Activated naive CD8-positive, alpha-beta T cell treated with anti-CD3 and anti-CD28 coated beads for 36 hours (primary cell): Measurements from ENCODE around the gene AXIN2. TPM values are rescaled to one million over a fixed set of nuclear protein-coding genes. Genes with fewer than 3 reads are reported as not detected.

ENCODE experiments used
- DNase-seq: peaks from one replicate; pipeline ENCODE4 v3.0.0; 2021
- H3K27ac Mint-ChIP-seq: one replicate; pipeline ENCODE4 v1.8.0; 2022; ENCODE audit warnings: mild to moderate bottlenecking, moderate library complexity, mixed read lengths
- H3K27me3 Mint-ChIP-seq: one replicate; pipeline ENCODE4 v1.8.0; 2022; ENCODE audit warnings: mild to moderate bottlenecking, mixed read lengths
- H3K36me3 Mint-ChIP-seq: one replicate; pipeline ENCODE4 v1.8.0; 2021; ENCODE audit warnings: mild to moderate bottlenecking, mixed read lengths
- H3K4me1 Mint-ChIP-seq: one replicate; pipeline ENCODE4 v1.8.0; 2021; ENCODE audit warnings: mixed read lengths
- H3K4me3 Mint-ChIP-seq: one replicate; pipeline ENCODE4 v1.8.0; 2022; ENCODE audit warnings: mild to moderate bottlenecking, moderate library complexity, mixed read lengths
- H3K9me3 Mint-ChIP-seq: one replicate; pipeline ENCODE4 v1.8.0; 2022; ENCODE audit warnings: mixed read lengths
- total RNA-seq, 2 experiments: library from RNA; stranded (reverse); gene quantifications; one replicate each; pipeline ENCODE4 v1.2.3, GENCODE V29; 2021

Gene AXIN2
- total RNA-seq, 2 experiments from 2014 or later: 1.5 to 1.6 TPM

DNA sequence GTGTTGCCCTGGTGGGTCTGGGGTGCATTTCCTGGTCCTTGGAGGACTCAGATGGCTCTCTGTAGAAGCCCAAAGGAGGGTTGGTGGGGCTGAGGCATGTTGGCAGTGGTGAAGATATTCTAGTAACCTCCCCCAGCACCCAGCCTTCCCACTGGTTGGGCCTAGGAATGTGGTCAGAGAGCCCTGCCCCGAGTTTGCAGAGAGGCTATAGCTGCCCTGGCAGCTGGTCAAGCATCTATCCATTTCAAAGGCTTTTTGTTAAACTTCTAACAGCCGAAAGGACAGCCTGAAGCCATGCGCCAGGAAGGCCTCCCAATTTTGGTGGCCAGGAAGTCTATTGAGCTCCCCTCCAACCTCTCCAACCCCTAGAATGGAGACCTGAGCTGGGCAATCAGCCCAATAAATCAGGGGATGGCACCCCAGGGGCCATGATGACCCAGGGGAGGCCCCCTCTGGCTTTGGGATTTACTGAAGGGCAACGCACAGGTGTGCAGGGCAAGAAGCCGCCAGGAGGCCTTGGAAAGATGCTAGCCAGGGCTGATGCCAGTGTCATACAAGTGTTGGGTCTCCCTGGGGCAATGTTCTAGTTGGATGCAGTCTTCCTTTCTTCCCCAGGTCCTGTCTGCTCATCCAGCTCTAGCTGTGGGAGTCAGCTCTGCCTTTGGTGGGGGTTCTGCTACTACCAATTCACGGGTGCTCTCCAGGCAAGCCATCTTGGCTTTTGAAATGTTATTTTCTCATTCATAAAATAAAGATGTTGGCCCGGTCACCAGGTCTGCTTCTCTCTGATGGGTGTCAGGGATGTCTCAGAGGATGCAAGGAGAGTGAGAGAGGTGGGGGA lies 30.9 kb upstream of the AXIN2 start:
- Mint-ChIP-seq H3K36me3 (no peaks in the 10 kb centered on the region), H3K4me3 (no peak overlapping the region), H3K9me3 (no peaks in the 10 kb centered on the region), H3K27ac (no peak overlapping the region), H3K4me1 (peaks cover 29% of the 10 kb centered on the region), H3K27me3 (no peaks in the 10 kb centered on the region)
- DNase-seq: no peak

DNA sequence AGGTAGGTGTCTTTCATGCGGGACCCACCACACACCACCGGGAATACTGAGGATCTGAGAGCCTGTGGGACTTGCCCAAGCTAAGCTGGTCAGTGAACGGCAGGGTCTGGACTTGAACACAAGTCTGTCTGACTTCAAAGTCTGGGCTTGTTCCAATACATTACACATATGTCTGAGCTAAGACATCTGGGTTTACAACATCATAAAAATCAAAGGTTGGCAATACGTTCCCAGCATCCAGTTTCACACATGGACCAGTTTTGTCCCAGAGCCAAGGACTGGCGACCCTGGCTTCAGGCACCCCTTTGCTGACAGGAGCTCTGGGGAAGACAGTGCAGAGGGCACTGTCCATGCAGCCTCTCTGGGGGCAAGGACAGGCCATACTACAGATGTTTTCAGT lies 27.9 kb upstream of the AXIN2 start:
- Mint-ChIP-seq H3K9me3 (no peaks in the 10 kb centered on the region), H3K27me3 (no peaks in the 10 kb centered on the region), H3K36me3 (no peaks in the 10 kb centered on the region), H3K4me1 (peaks cover 29% of the 10 kb centered on the region), H3K27ac (no peak overlapping the region), H3K4me3 (no peak overlapping the region)
- DNase-seq: no peak

DNA sequence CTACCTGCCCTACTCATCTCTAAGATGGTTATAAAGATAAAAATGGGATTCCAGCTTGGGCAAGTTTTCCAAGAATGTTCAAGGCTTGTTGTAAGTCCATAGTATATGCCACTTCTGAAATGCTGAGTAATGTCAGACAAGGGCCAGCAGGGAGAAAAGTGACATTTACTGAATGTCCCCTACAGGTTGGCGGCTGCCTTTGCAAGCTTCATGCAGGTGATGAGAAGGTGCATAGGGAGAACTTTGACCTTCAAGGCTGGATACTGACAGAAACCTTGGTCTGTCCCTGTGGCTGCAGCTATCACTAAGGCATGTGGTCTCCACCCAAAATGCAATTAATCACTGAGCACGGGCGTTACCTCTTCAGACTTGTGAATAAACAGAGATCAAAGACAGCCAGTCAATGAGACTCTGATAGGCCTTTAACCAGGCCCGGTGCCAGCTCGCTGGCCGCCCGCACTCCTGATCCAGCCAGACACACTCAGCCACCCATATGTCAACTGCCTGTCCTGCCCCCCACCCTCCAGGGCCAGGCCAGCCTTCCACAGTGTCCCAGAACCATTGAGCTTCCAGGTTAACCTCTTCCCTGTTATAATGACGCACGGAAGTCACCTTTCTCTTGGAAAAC lies 26.8 kb upstream of the AXIN2 start:
- Mint-ChIP-seq H3K4me3 (no peak overlapping the region), H3K36me3 (no peaks in the 10 kb centered on the region), H3K27me3 (no peaks in the 10 kb centered on the region), H3K4me1 (peaks cover 25% of the 10 kb centered on the region), H3K27ac (no peak overlapping the region), H3K9me3 (no peaks in the 10 kb centered on the region)
- DNase-seq: no peak

DNA sequence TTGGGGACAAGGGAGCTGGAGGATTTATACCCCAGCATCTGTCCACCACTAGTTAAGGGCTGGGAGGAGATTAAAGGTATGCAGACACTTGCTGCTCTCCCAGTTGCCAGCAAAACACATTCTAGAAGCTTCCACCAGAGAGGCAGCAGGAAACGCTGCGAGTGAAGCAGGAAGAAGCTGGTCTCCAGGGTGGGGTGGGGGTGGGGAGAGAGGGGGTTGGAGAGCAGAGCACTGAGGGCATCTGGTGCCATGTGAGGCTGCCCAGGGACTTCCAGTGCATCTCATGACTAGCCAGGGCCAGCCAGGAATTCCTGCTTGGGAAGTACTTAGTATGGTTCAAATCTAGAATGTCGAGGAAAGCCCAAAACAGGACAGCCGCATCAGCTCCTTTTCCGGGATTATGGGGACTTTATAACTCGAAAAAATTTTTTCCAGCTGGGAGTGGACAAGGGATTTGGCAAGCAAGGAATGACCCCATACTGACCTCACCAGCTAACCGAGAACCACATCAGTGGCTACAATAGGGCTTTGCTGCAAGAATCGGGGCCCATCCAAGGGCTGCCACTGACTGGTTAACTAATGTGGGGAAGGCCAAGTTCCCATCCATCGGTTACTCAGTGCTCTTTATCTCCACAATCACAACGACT lies 26.2 kb upstream of the AXIN2 start:
- Mint-ChIP-seq H3K4me3 (no peak overlapping the region), H3K4me1 (peaks cover 18% of the 10 kb centered on the region), H3K27ac (no peak overlapping the region), H3K9me3 (no peaks in the 10 kb centered on the region), H3K36me3 (no peaks in the 10 kb centered on the region), H3K27me3 (no peaks in the 10 kb centered on the region)
- DNase-seq: no peak

DNA sequence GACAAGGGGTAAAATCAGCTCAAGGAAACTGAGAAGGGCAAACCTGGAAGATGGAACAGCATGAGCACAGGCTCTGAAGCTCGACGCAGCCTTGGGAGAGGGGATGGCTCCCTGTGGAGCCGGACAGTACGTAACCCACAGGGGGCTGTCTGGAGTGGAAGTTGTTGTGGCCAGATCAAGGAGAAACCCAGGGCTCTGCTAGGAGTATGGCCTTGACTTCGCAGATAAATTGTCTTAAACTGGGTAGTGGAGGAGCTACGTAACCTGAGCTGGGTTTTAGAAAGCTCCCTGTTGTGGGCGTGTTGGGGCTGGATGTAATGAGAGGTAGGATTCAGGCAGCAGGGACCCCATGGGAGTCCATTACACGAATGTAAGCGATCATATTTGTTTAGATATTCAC lies 25.5 kb upstream of the AXIN2 start:
- no peak for DNase-seq
- Mint-ChIP-seq H3K27me3 (no peaks in the 10 kb centered on the region), H3K36me3 (no peaks in the 10 kb centered on the region), H3K9me3 (no peaks in the 10 kb centered on the region), H3K27ac (no peak overlapping the region), H3K4me3 (no peak overlapping the region), H3K4me1 (peaks cover 17% of the 10 kb centered on the region)

DNA sequence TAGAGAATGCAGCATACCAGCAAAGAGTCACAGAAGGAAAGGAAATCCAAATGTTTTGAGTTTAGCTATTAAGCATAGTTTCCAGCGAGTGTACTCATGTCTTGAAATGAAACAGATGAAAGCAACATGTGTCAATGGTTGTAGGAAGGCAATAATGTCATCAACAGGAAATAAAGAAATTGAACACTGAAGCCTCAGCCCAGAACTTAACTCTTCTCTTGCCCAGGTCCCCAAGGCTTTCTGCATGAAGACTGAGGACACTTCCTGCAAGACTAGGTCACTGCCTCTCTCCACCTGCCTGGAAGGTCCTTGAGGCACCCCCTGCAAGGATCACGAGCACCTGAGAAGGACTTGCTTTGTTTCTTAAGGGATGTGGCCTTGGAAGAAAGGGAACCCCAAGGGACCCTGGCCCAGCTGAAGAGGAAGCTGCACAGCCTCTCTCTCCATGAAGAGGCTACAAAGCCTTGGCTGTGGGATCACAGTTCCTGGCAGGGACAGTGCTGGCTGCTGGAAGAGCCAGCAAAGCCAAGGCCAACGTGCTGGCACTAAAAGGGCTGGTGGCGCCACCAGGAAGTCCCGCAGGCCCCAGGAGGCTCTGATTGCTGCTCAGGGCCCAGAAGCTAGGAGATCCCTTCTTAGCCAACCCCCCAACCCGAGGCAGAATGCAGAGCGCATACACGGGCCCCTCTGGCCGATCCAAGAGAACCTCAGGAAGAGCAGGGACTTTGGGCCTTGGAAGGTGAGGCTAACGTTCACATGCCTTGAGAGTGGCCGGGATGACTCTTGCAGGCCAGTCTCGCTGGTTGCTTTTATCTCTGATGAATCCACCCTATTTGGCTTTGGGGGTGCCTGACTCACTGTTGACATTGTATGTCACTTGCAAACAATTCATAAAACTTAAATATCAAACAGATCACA lies 23.4 kb upstream of the AXIN2 start:
- Mint-ChIP-seq H3K27me3 (no peaks in the 10 kb centered on the region), H3K4me1 (peaks cover 17% of the 10 kb centered on the region), H3K9me3 (no peaks in the 10 kb centered on the region), H3K4me3 (no peak overlapping the region), H3K36me3 (no peaks in the 10 kb centered on the region), H3K27ac (peak overlapping the region; percentile 44)
- no peak for DNase-seq

DNA sequence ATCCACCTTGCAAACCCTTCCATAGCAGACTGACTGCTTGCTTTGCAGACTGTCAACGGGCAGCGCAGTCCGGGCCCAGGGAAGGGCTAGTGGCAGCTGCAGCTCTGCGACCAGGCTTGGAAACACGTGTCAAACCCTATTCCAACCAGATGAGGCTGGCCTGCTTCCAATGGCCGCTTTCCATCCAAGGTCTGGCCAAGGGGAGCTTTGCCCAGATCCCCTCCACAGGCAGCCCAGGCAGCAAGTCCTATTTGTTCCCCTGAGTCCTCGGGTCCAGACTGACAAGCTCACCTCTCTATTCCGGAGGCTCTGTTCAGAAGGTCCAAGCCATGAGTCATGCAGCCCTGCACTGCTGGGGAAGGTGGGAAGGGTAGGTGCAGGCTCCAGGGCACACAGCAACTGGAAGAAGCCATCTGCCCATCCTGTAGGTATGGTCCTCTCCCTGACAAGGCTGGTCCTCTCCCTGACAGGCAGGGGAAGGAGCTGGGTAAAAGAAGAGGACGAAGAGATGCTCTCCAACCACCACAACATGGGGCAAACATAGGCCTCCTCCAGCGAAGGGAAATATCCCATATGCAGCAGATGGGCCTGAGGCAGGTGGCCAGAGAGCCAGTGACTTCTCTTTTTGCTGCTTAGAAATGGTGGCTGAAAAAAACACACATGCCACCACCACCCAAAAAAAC lies 22.6 kb upstream of the AXIN2 start:
- Mint-ChIP-seq H3K27me3 (no peaks in the 10 kb centered on the region), H3K36me3 (no peaks in the 10 kb centered on the region), H3K9me3 (no peaks in the 10 kb centered on the region), H3K4me3 (no peak overlapping the region), H3K4me1 (peaks cover 17% of the 10 kb centered on the region), H3K27ac (peak overlapping the region; percentile 44)
- DNase-seq: no peak

DNA sequence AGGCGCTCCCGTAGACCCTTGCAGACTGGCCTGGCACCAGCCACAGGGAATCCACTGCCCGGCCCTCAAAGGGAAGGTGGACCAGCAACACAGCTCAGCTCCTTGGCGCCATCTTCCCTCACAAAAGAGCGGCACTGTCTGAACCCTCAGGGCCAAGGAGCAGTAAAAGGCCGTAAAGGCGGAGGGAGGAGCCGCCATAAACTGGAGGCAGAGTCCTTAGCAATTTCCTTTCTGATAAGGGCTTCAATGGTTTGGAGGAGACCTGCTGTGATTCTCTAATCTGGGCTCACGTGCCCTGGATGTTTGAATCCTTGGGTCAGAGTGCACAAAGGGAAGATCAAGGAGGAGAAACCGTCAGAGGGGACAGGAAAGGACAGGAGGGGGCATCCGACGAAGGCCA lies 15.5 kb upstream of the AXIN2 start:
- no peaks in the 10 kb centered on the region for H3K36me3 Mint-ChIP-seq
- no peaks in the 10 kb centered on the region for H3K27me3 Mint-ChIP-seq
- no peaks in the 10 kb centered on the region for H3K9me3 Mint-ChIP-seq

DNA sequence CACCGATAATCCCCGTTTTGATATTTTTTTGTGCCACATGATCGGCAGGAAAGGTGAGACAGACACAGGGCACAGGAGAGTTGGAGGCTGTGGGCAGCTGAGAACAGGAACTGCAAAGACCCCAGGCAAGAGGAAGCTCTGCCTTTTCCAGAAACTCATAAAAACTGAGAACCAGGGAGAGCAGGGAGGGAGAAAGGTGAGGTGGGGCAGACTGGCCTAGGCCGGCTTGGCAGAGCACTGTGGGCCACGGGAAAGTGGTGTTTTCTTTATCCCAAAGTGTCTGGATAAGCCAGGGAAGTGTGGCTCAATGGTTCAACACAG lies 11.8 kb upstream of the AXIN2 start:
- no peak for DNase-seq
- H3K27me3 Mint-ChIP-seq: no peaks in the 10 kb centered on the region
- H3K36me3 Mint-ChIP-seq: no peaks in the 10 kb centered on the region
- H3K4me3 Mint-ChIP-seq: no peak overlapping the region
- no peaks in the 10 kb centered on the region for H3K4me1 Mint-ChIP-seq
- H3K9me3 Mint-ChIP-seq: no peaks in the 10 kb centered on the region
- no peak overlapping the region for H3K27ac Mint-ChIP-seq

More for the DNA sequence above, 15.5 kb upstream of the AXIN2 start:
- no peaks in the 10 kb centered on the region for H3K4me1 Mint-ChIP-seq
- no peak overlapping the region for H3K4me3 Mint-ChIP-seq
- no peak for DNase-seq
- no peak overlapping the region for H3K27ac Mint-ChIP-seq

DNA sequence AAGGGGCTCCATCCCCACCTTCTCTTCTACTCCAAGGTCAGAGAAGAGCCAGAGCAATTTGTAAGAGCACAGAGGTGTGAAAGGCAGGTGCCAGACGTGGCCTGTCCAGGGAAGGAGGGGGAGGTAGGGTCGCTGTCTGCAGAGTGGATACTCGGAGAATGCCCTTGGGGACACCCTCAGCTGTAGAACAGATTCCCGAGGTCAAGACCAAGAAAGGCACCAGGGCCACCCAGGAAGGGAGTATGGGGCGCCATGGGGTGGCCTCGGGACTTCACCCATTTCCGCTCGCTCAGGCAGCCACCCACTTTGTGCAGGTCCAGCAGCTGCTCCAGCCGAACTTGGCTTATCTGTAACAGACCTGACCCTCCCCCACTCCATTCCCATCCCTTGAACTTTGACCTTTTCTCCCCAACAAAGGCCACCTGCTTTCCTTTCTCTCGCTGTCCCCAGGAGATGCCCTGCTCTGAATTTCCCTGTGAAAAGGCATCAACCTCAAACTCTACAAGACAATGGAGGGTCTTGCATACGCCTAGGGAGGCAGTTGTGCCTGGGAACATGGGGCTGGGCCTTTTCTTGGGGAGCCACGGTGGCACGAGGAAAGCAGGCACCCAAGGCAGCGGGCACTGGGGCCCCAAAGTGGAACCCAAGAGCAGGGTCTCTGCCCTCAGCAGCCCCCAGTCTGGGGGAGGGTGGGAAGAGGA lies 11.3 kb upstream of the AXIN2 start:
- Mint-ChIP-seq H3K36me3 (no peaks in the 10 kb centered on the region), H3K27ac (no peak overlapping the region), H3K27me3 (no peaks in the 10 kb centered on the region), H3K9me3 (no peaks in the 10 kb centered on the region), H3K4me1 (no peaks in the 10 kb centered on the region), H3K4me3 (no peak overlapping the region)
- DNase-seq: no peak

DNA sequence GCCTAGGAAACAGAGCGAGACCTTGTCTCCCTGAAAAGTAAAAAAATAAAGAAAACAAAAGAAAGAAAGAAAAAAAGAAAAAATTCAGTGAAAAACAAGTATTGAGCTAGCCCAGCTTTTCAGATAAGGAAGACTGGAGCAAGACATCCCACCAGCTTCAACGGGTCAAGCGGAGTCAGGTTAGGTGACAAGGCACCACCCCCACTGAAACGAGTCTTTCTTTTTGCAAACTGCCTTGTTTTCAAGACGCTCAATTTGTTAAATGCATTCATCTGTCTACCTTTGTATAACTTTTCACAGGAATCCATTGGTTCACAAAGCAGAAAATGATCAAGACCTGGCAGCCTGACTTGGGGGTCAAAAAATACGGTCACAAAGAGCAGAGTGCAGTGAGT lies 10.7 kb upstream of the AXIN2 start:
- H3K9me3 Mint-ChIP-seq: no peaks in the 10 kb centered on the region
- no peaks in the 10 kb centered on the region for H3K36me3 Mint-ChIP-seq
- no peak overlapping the region for H3K4me3 Mint-ChIP-seq

DNA sequence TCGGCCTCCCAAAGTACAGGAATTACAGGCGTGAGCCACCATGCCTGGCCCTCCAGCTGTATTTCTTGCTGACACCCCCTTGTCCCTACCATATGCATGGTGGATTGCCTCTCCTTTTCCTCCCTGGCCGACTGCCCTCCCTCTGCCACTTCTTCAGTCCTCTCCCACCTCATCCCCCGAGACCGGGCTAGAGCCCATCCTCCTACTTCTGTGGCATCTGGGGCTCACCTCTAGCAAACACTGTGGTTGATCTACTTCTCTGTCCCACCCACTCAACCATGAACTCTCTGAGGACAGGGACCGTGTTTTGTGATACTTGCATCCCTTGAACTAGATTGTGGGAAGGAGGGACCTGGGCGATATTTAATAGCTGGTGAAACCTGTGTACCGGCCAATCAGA lies 7.5 kb upstream of the AXIN2 start:
- Mint-ChIP-seq H3K27me3 (no peaks in the 10 kb centered on the region), H3K36me3 (no peaks in the 10 kb centered on the region), H3K4me3 (no peak overlapping the region), H3K9me3 (no peaks in the 10 kb centered on the region), H3K27ac (no peak overlapping the region), H3K4me1 (peaks cover 4% of the 10 kb centered on the region)
- no peak for DNase-seq

More for the DNA sequence above, 10.7 kb upstream of the AXIN2 start:
- Mint-ChIP-seq H3K27ac (no peak overlapping the region), H3K4me1 (no peaks in the 10 kb centered on the region), H3K27me3 (no peaks in the 10 kb centered on the region)
- no peak for DNase-seq

DNA sequence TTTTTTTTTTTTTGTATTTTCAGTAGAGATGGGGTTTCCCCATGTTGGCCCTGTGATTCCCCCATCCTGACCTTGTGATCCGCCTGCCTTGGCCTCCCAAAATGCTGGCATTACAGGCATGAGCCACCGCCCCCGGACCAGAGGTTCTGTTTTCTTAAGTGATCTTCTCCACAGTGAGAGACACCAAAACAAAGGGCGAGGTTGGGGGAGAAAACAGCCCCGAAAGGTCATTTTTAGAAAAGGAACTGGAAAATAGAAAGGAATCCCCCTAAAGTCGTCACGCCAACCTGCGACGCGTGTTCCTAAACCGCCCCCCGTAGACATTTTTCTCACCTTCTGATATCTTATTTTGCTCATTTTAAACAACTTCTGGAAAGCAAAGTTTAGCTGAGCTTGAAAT lies 6.1 kb upstream of the AXIN2 start:
- Mint-ChIP-seq H3K4me3 (no peak overlapping the region), H3K27ac (no peak overlapping the region), H3K4me1 (peaks cover 12% of the 10 kb centered on the region), H3K9me3 (no peaks in the 10 kb centered on the region), H3K27me3 (no peaks in the 10 kb centered on the region), H3K36me3 (no peaks in the 10 kb centered on the region)
- no peak for DNase-seq

DNA sequence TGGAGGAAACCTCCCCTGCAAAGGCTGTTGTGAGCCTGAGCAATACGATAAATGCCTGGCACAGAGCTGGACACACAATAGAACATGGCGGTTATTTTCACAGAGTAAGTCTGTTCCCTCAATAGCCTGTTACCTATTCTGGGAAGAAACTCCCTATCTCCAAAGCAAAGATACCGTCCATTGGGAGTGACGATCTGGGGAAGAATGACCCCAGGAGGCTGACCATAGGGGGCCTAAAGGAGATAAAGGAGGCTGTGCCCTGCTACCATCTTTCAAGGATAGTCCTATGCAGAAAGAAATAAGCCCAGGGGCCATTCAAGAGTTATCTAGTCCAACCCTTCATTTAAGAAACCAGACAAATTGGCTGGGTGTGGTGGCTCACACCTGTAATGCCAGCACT lies 4.1 kb upstream of the AXIN2 start:
- H3K27ac Mint-ChIP-seq: no peak overlapping the region
- no peaks in the 10 kb centered on the region for H3K36me3 Mint-ChIP-seq
- peaks cover 18% of the 10 kb centered on the region for H3K4me1 Mint-ChIP-seq
- no peak for DNase-seq
- no peaks in the 10 kb centered on the region for H3K9me3 Mint-ChIP-seq
- no peaks in the 10 kb centered on the region for H3K27me3 Mint-ChIP-seq
- no peak overlapping the region for H3K4me3 Mint-ChIP-seq
